Omental fat pad (tissue), 4 donors: Measurements from ENCODE around the gene TATDN3. TPM values are rescaled to one million over a fixed set of nuclear protein-coding genes. Genes with fewer than 3 reads are reported as not detected.

ENCODE experiments used
- ATAC-seq: fragments of 150-250 bp; one replicate; pipeline ENCODE4 v1.9.1; 2016; ENCODE audit warnings: mild to moderate bottlenecking, moderate library complexity; ENCODE audit not compliant: low FRiP score
- DNase-seq: peaks from one replicate; pipeline ENCODE4 v3.0.0-alpha.2; 2019; ENCODE audit warnings: low spot score
- total RNA-seq, 4 donors: library from RNA; depleted of rRNA; stranded (reverse); fragments of >200 nt; gene quantifications; one replicate each; pipeline ENCODE4 v1.1.0, GENCODE V29; 2016
- TF ChIP-seq, protein P1 (sequence below), 3 donors: fragments of 450-650 bp; IDR thresholded peaks; one replicate each; pipeline ENCODE4 v1.5.1; 2016 to 2017; ENCODE audit warnings: antibody characterized with exemption in 3 of 3, mild to moderate bottlenecking in 3 of 3, moderate library complexity in 2 of 3

Gene TATDN3
- total RNA-seq, 4 donors from 2014 or later: 10.1 to 15.9 (median 13.3) TPM

DNA sequence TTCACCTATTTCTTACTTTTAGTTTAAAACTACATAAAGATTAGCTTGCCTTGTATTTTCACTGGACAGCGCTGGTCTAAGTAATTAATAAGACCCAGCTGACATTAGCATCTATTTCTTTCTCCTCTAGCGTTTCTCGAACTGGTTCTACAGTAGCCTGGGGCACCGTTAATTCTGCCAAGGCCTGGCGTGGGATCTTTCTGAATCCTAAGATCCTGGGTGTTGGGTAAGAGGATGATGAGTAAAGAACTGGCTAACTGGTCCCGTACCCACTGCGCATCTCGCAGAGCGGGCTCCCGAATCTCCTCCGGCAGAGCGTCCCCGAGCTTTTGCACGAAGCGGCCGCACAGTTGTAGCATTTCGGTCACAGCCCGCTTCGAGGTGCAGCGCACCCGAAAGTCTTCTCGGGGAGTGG, 426 bp upstream of the TATDN3 start:
- TF ChIP-seq, protein P1, sequence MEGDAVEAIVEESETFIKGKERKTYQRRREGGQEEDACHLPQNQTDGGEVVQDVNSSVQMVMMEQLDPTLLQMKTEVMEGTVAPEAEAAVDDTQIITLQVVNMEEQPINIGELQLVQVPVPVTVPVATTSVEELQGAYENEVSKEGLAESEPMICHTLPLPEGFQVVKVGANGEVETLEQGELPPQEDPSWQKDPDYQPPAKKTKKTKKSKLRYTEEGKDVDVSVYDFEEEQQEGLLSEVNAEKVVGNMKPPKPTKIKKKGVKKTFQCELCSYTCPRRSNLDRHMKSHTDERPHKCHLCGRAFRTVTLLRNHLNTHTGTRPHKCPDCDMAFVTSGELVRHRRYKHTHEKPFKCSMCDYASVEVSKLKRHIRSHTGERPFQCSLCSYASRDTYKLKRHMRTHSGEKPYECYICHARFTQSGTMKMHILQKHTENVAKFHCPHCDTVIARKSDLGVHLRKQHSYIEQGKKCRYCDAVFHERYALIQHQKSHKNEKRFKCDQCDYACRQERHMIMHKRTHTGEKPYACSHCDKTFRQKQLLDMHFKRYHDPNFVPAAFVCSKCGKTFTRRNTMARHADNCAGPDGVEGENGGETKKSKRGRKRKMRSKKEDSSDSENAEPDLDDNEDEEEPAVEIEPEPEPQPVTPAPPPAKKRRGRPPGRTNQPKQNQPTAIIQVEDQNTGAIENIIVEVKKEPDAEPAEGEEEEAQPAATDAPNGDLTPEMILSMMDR (IDR thresholded peaks at IDR 0.05): no peak
- no peak for DNase-seq

DNA sequence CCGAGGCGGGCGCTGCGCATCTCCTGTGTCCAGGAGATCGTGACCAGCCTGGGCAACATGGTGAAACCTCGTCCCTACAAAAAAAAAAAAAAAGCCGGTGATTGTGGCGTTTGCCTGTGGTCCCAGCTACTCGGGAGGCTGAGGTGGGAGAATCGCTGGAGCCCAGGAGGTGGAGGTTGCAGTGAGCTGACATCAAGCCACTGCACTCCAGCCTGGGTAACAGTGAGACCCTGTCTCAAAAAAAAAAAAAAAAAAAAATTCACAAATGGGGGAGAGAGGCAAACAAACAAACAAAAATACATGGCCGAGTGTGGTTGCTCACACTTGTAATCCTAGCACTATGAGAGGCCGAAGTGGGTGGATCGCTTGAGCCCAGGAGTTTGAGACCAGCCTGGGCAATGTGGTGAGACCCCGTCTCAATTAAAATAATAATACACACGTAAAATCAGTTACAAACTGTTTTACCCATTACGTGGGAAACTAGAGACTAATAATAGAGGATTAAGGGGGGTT, 758 bp downstream of the TATDN3 start:
- DNase-seq: no peak
- ATAC-seq: no peak
- TF ChIP-seq, protein P1 (IDR thresholded peaks at IDR 0.05): no peak

More for the DNA sequence above, 426 bp upstream of the TATDN3 start:
- ATAC-seq: peak; percentile 86

DNA sequence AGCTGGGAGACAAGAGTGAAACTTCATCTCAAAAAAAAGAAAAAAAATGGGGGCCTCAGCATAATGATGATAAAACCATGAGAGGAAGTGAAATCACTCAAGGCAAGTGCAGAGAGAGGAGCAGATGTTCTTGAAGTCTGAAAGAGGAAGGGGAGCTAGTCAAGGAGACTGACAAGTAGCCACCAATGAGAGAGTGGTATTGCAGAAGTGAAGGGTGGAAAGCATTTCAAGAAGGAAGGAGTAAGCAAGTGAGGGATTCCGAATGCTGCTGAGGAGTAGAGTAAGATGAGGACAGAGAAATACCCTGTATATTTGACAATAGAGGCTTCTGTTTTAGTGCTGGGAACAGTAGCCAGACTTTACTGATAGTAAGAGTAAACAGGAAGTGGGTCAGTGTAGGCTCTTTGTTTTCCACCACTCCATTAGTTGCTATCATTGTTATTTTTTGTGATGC, 2.9 kb downstream of the TATDN3 start:
- no peak for ATAC-seq

DNA sequence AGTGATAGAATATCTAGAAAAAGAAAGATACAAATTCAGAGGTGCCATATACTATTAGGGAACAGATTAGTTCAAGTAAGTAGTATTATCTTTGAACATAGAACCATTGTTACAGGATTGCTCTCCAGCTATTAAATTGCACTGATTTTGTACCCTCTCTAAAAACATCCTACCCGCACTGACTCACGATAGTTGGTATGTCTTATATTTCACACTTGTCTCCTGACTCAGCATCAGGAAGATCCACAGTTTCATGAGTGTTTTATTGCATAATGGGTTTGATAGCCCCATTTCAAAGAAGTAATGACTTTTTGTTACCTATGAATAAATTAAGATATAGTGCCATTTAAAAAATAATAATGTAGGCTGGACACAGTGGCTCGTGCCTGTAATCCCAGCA, 6.0 kb downstream of the TATDN3 start:
- DNase-seq (no peak), ATAC-seq (no peak)
- TF ChIP-seq, protein P1 (IDR thresholded peaks at IDR 0.05): no peak

More for the DNA sequence above, 2.9 kb downstream of the TATDN3 start:
- no peak for DNase-seq
- TF ChIP-seq, protein P1 (IDR thresholded peaks at IDR 0.05): no peak

DNA sequence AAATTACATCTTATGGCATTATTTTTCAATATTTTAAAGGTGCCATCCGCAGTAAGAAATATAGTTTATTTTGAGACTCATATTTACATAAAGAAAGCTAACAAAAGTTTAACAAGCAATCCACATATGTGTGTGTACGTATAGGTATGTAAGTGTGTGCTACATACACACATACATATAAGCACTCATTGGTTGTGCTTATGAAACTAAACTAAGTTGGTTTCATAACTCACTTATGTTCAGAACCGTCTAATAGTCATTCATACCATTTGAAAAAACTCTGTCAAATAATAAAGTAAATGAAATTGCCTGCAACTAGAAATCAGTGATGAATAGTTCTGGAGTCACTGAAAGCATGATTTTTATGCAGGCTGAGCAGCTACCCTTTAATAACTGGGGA, 14.1 kb downstream of the TATDN3 start:
- TF ChIP-seq, protein P1 (IDR thresholded peaks at IDR 0.05): no peak
- no peak for DNase-seq
- ATAC-seq: no peak

DNA sequence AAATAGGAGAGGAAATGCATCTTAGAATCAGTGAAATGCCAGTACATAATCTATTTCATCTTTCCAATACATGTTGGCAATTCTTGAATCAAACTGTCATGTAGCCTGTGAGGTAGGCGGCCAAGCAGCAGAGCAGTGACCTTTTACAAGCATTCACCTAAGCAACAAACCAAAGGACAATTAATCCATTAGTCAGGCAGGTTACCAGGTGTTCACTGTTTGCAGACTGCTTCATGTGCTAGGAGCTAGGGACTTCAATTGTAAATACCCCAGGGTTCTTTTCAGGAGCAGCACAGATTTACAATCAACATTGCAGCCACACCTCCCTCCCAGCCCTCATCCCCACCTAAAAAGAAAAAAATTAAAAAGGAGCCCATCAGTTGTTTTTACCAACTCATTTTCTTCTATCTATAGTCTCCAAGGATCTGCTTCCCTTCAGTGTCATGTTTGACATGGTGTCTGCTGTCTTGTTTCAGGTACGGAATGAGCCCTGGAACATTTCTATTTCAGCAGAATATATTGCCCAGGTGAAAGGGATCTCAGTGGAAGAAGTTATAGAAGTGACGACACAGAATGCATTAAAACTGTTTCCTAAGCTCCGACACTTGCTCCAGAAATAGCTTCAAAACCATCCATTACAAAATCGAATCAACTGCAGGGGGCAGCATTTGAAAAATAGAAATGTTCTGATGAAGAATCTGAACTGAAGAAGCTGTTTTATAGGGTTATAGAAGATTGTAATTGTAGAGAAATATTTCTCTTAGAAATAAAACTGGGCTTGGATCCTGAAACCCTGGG, 23.0 kb downstream of the TATDN3 start:
- ATAC-seq (no peak), DNase-seq (no peak)
- TF ChIP-seq, protein P1 (IDR thresholded peaks at IDR 0.05): no peak
